Measurements from ENCODE around the gene C5orf52.
"Not testable (repeated sequence)": the region's sequence is repeated elsewhere in the genome, so short reads cannot be mapped to it uniquely, and the experiment has no call there.

The C5orf52 gene

GRCh38 chr5:157679801-157680200 lies 8.5 kb downstream of the C5orf52 start:
- DNase-seq, result no peak

- DNase-seq, result no peak
Measured at GRCh38 chr5:157680239-157680638, 8.9 kb downstream of the C5orf52 start.

- no peak for DNase-seq
Measured at GRCh38 chr5:157681048-157681447, 9.7 kb downstream of the C5orf52 start.

- DNase-seq, result no peak
Measured at GRCh38 chr5:157682257-157682656, 10.9 kb downstream of the C5orf52 start.

- DNase-seq, result not testable (repeated sequence)
Measured at GRCh38 chr5:157686276-157687197, 15.2 kb downstream of the C5orf52 start.

- no peak for DNase-seq
Measured at GRCh38 chr5:157687198-157687554, 15.8 kb downstream of the C5orf52 start.

GRCh38 chr5:157689942-157690689 lies 18.8 kb downstream of the C5orf52 start:
- no peak for DNase-seq

GRCh38 chr5:157690690-157691433 lies 19.5 kb downstream of the C5orf52 start:
- no peak for DNase-seq

GRCh38 chr5:157693816-157694215 lies 22.5 kb downstream of the C5orf52 start:
- DNase-seq, result not testable (repeated sequence)

GRCh38 chr5:157696154-157696553 lies 24.8 kb downstream of the C5orf52 start:
- DNase-seq, result not testable (repeated sequence)

- not testable (repeated sequence) for DNase-seq
Measured at GRCh38 chr5:157698674-157699073, 27.3 kb downstream of the C5orf52 start.

GRCh38 chr5:157703736-157704135 lies 32.4 kb downstream of the C5orf52 start:
- no peak for DNase-seq

GRCh38 chr5:157708866-157709265 lies 37.5 kb downstream of the C5orf52 start:
- no peak for DNase-seq

- DNase-seq, result no peak
Measured at GRCh38 chr5:157709346-157709745, 38.0 kb downstream of the C5orf52 start.

- no peak for DNase-seq
Measured at GRCh38 chr5:157710431-157710830, 39.1 kb downstream of the C5orf52 start.

- no peak for DNase-seq
Measured at GRCh38 chr5:157710882-157711281, 39.5 kb downstream of the C5orf52 start.

- no peak for DNase-seq
Measured at GRCh38 chr5:157713830-157714595, 42.7 kb downstream of the C5orf52 start.

GRCh38 chr5:157714596-157714864 lies 43.2 kb downstream of the C5orf52 start:
- DNase-seq, result no peak

GRCh38 chr5:157718519-157718918 lies 47.2 kb downstream of the C5orf52 start:
- DNase-seq, result peak; percentile 9

- no peak for DNase-seq
Measured at GRCh38 chr5:157719245-157719644, 47.9 kb downstream of the C5orf52 start.

GRCh38 chr5:157721159-157721558 lies 49.8 kb downstream of the C5orf52 start:
- DNase-seq, result no peak

GRCh38 chr5:157722895-157723294 lies 51.6 kb downstream of the C5orf52 start:
- not testable (repeated sequence) for DNase-seq

GRCh38 chr5:157726607-157727006 lies 55.3 kb downstream of the C5orf52 start:
- not testable (repeated sequence) for DNase-seq

All from NCI-H446 treated with DMSO at 0.1 percent for 48 hours (cell line).